HEK293 (cell line): ENCODE results near the gene PCMT1.

Experiments
- CTCF ChIA-PET: fragments of 350-600 bp; formaldehyde crosslinking; extraction: SDS; loops from one replicate; lab custom pipeline; 2021; ENCODE audit warnings: antibody characterized with exemption; lab: Yijun Ruan, JAX
- POLR2A ChIA-PET: fragments of 300-600 bp; formaldehyde crosslinking; extraction: SDS; loops from one replicate; lab custom pipeline; 2020; ENCODE audit warnings: antibody characterized with exemption, inconsistent platforms; lab: Yijun Ruan, JAX
- H3K27ac ChIP-seq: fragments of 200-500 bp; sonication (Bioruptor generic); 2 replicates; pipeline ENCODE4 v1.5.1; 2014; ENCODE audit warnings: low read depth, low read length, control low read depth, inconsistent platforms; ENCODE audit errors: extremely low read depth
- H3K36me3 ChIP-seq, 2 experiments: fragments of 200-500 bp in 1 of 2; sonication (Bioruptor generic) in 1 of 2; 1 replicate in 1 of 2; 2 replicates in 1 of 2; pipeline ENCODE4 v1.5.1; 2014 to 2017; ENCODE audit warnings: inconsistent platforms in 2 of 2, low read length in 2 of 2; ENCODE audit not compliant: control insufficient read depth in 2 of 2, insufficient read depth in 1 of 2
- H3K4me1 ChIP-seq: fragments of 200-500 bp; sonication (Bioruptor generic); 2 replicates; pipeline ENCODE4 v1.5.1; 2014; ENCODE audit warnings: mild to moderate bottlenecking, low read length, inconsistent platforms; ENCODE audit not compliant: control insufficient read depth, insufficient read depth
- H3K4me3 ChIP-seq: 2 replicates; pipeline ENCODE4 v1.5.1; 2011; ENCODE audit warnings: low read depth, mild to moderate bottlenecking, control low read depth, low read length, moderate library complexity
- H3K9me3 ChIP-seq: fragments of 200-500 bp; sonication (Bioruptor generic); 2 replicates; pipeline ENCODE4 v1.5.1; 2014; ENCODE audit warnings: low read depth, low read length, inconsistent platforms; ENCODE audit not compliant: control insufficient read depth, insufficient read depth
- BCL11A ChIP-seq: fragments of 450-650 bp; formaldehyde crosslinking; IDR thresholded peaks from 2 replicates; pipeline ENCODE4 v1.5.1; 2016; ENCODE audit warnings: low read depth, missing biosample characterization, missing genetic modification characterization
- HIC1 ChIP-seq: fragments of 450-650 bp; formaldehyde crosslinking; IDR thresholded peaks from 2 replicates; pipeline ENCODE4 v1.5.1; 2016; ENCODE audit warnings: missing biosample characterization, missing genetic modification characterization
- HOXD13 ChIP-seq: sonication (generic); formaldehyde crosslinking; IDR thresholded peaks from 2 replicates; pipeline ENCODE4 v1.8.0; 2022; ENCODE audit warnings: missing genetic modification reagents, borderline replicate concordance
- KLF8 ChIP-seq: fragments of 450-650 bp; formaldehyde crosslinking; IDR thresholded peaks from 2 replicates; pipeline ENCODE4 v1.5.1; 2016; ENCODE audit warnings: missing biosample characterization, missing genetic modification characterization
- MZF1 ChIP-seq: fragments of 450-650 bp; formaldehyde crosslinking; IDR thresholded peaks from 2 replicates; pipeline ENCODE4 v1.5.1; 2017; ENCODE audit warnings: missing biosample characterization, missing genetic modification characterization, borderline replicate concordance
- ZBTB20 ChIP-seq: fragments of 450-650 bp; formaldehyde crosslinking; IDR thresholded peaks from 2 replicates; pipeline ENCODE4 v1.5.1; 2016; ENCODE audit warnings: missing biosample characterization, missing genetic modification characterization
- ZBTB21 ChIP-seq: fragments of 450-650 bp; formaldehyde crosslinking; IDR thresholded peaks from 2 replicates; pipeline ENCODE4 v1.5.1; 2017; ENCODE audit warnings: missing biosample characterization, missing genetic modification characterization
- ZBTB44 ChIP-seq: fragments of 450-650 bp; IDR thresholded peaks from 2 replicates; pipeline ENCODE4 v1.5.1; 2018; ENCODE audit warnings: missing biosample characterization, mild to moderate bottlenecking, missing genetic modification characterization
- ZBTB6 ChIP-seq: fragments of 450-650 bp; formaldehyde crosslinking; IDR thresholded peaks from 2 replicates; pipeline ENCODE4 v1.5.1; 2017; ENCODE audit warnings: missing biosample characterization, missing genetic modification characterization
- ZFP69B ChIP-seq: fragments of 450-650 bp; formaldehyde crosslinking; IDR thresholded peaks from 2 replicates; pipeline ENCODE4 v1.5.1; 2016; ENCODE audit warnings: missing biosample characterization, missing genetic modification characterization
- ZNF133 ChIP-seq: fragments of 450-650 bp; formaldehyde crosslinking; IDR thresholded peaks from 2 replicates; pipeline ENCODE4 v1.5.1; 2016; ENCODE audit warnings: missing biosample characterization, missing genetic modification characterization
- ZNF184 ChIP-seq: fragments of 450-650 bp; IDR thresholded peaks from 2 replicates; pipeline ENCODE4 v1.5.1; 2018; ENCODE audit warnings: missing biosample characterization, mild to moderate bottlenecking, missing genetic modification characterization
- ZNF221 ChIP-seq: fragments of 450-650 bp; formaldehyde crosslinking; IDR thresholded peaks from 2 replicates; pipeline ENCODE4 v1.5.1; 2017; ENCODE audit warnings: missing biosample characterization, missing genetic modification characterization, borderline replicate concordance
- ZNF292 ChIP-seq: fragments of 450-650 bp; formaldehyde crosslinking; IDR thresholded peaks from 2 replicates; pipeline ENCODE4 v1.5.1; 2016; ENCODE audit warnings: low read depth, missing biosample characterization, missing genetic modification characterization, borderline replicate concordance
- ZNF341 ChIP-seq: fragments of 450-650 bp; formaldehyde crosslinking; IDR thresholded peaks from 2 replicates; pipeline ENCODE4; 2016; ENCODE audit warnings: low read depth, missing biosample characterization, missing genetic modification characterization
- ZNF416 ChIP-seq: fragments of 450-650 bp; formaldehyde crosslinking; IDR thresholded peaks from 2 replicates; pipeline ENCODE4 v1.5.1; 2016; ENCODE audit warnings: missing biosample characterization, missing genetic modification characterization
- ZNF473 ChIP-seq: fragments of 450-650 bp; formaldehyde crosslinking; IDR thresholded peaks from 2 replicates; pipeline ENCODE4 v1.5.1; 2017; ENCODE audit warnings: missing biosample characterization, missing genetic modification characterization
- ZNF571 ChIP-seq: fragments of 450-650 bp; formaldehyde crosslinking; IDR thresholded peaks from 2 replicates; pipeline ENCODE4 v1.5.0; 2017; ENCODE audit warnings: missing biosample characterization, missing genetic modification characterization
- ZNF621 ChIP-seq: fragments of 450-650 bp; formaldehyde crosslinking; IDR thresholded peaks from 2 replicates; pipeline ENCODE4 v1.5.1; 2017; ENCODE audit warnings: missing biosample characterization, missing genetic modification characterization
- ZNF785 ChIP-seq: fragments of 450-650 bp; formaldehyde crosslinking; IDR thresholded peaks from 2 replicates; pipeline ENCODE4 v1.5.1; 2016; ENCODE audit warnings: missing biosample characterization, missing genetic modification characterization
- ZNF837 ChIP-seq: fragments of 450-650 bp; formaldehyde crosslinking; IDR thresholded peaks from 2 replicates; pipeline ENCODE4 v1.5.1; 2016; ENCODE audit warnings: missing biosample characterization, missing genetic modification characterization
- TF ChIP-seq, protein P1 (sequence below): fragments of 450-650 bp; formaldehyde crosslinking; IDR thresholded peaks from 2 replicates; pipeline ENCODE4 v1.5.1; 2016; ENCODE audit warnings: missing biosample characterization, missing genetic modification characterization
- TF ChIP-seq, protein P2 (sequence below): fragments of 450-650 bp; formaldehyde crosslinking; IDR thresholded peaks from 2 replicates; pipeline ENCODE4 v1.5.1; 2016; ENCODE audit warnings: missing biosample characterization, missing genetic modification characterization
- TF ChIP-seq, protein P3 (sequence below): fragments of 450-650 bp; formaldehyde crosslinking; IDR thresholded peaks from 2 replicates; pipeline ENCODE4 v1.5.1; 2016; ENCODE audit warnings: missing biosample characterization, missing genetic modification characterization

Gene PCMT1

DNA sequence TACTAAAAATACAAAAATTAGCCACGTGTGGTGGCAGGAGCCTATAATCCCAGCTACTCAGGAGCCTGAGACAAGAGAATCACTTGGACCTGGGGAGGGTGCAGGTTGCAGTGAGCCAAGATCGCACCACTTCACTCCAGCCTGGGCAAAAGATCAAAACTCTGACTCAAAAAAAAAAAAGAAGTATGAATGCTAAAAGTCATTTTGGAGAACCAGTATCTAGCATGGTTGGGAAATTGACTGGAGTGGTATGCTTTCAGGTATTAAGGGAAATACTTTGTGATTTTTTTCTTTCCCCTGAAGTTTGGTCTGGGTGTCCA is 30.1 kb downstream of the PCMT1 start (continued):
- TF ChIP-seq, protein P1, sequence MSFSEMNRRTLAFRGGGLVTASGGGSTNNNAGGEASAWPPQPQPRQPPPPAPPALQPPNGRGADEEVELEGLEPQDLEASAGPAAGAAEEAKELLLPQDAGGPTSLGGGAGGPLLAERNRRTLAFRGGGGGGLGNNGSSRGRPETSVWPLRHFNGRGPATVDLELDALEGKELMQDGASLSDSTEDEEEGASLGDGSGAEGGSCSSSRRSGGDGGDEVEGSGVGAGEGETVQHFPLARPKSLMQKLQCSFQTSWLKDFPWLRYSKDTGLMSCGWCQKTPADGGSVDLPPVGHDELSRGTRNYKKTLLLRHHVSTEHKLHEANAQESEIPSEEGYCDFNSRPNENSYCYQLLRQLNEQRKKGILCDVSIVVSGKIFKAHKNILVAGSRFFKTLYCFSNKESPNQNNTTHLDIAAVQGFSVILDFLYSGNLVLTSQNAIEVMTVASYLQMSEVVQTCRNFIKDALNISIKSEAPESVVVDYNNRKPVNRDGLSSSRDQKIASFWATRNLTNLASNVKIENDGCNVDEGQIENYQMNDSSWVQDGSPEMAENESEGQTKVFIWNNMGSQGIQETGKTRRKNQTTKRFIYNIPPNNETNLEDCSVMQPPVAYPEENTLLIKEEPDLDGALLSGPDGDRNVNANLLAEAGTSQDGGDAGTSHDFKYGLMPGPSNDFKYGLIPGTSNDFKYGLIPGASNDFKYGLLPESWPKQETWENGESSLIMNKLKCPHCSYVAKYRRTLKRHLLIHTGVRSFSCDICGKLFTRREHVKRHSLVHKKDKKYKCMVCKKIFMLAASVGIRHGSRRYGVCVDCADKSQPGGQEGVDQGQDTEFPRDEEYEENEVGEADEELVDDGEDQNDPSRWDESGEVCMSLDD, result no peak
- TF ChIP-seq ZBTB20, result no peak
- TF ChIP-seq, all 188 proteins: peak for 0

GRCh38 chr6:149781715-149782114 is 32.2 kb downstream of the PCMT1 start:
- ChIA-PET CTCF (no interaction called here), POLR2A (no interaction called here)
- Histone ChIP-seq H3K9me3 (no peaks in the 10 kb centered on the region), H3K4me3 (no peak overlapping the region), H3K4me1 (no peaks in the 10 kb centered on the region), H3K27ac (no peak overlapping the region)
- TF ChIP-seq ZNF416, result no peak
- no peak for TF ChIP-seq ZNF341 (tag by site-specific recombination)
- no peak for TF ChIP-seq ZNF473 (tag by site-specific recombination)
- no peak for TF ChIP-seq ZFP69B (tag by site-specific recombination)
- no peak for TF ChIP-seq ZNF221
- no peak for TF ChIP-seq HOXD13 (CRISPR knock-in tag)
- TF ChIP-seq MZF1 (tag by site-specific recombination), result no peak
- TF ChIP-seq ZNF133 (tag by site-specific recombination), result no peak
- no peak for TF ChIP-seq ZBTB6 (tag by site-specific recombination)
- TF ChIP-seq, protein P2, sequence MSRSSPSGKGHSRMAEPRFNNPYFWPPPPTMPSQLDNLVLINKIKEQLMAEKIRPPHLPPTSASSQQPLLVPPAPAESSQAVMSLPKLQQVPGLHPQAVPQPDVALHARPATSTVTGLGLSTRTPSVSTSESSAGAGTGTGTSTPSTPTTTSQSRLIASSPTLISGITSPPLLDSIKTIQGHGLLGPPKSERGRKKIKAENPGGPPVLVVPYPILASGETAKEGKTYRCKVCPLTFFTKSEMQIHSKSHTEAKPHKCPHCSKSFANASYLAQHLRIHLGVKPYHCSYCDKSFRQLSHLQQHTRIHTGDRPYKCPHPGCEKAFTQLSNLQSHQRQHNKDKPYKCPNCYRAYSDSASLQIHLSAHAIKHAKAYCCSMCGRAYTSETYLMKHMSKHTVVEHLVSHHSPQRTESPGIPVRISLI (tag by site-specific recombination), result no peak
- TF ChIP-seq HIC1 (tag by site-specific recombination), result no peak
- TF ChIP-seq KLF8 (tag by site-specific recombination), result no peak
- no peak for TF ChIP-seq ZNF785
- no peak for TF ChIP-seq ZNF292 (tag by site-specific recombination)
- TF ChIP-seq, all 188 proteins: peak for 0
- H3K36me3 ChIP-seq, result peaks cover 35 to 61% of the 10 kb centered on the region in 2 experiments

GRCh38 chr6:149782337-149782736 is 32.8 kb downstream of the PCMT1 start:
- Histone ChIP-seq H3K4me1 (no peaks in the 10 kb centered on the region), H3K4me3 (no peak overlapping the region), H3K36me3 (peaks cover 32 to 55% of the 10 kb centered on the region in 2 experiments), H3K9me3 (no peaks in the 10 kb centered on the region), H3K27ac (no peak overlapping the region)
- POLR2A ChIA-PET, result no interaction called here
- CTCF ChIA-PET, result no interaction called here
- no peak for TF ChIP-seq ZNF184 (tag by site-specific recombination)
- no peak for TF ChIP-seq ZNF621
- no peak for TF ChIP-seq ZNF837 (tag by site-specific recombination)
- TF ChIP-seq ZNF571, result no peak
- TF ChIP-seq BCL11A (tag by site-specific recombination), result no peak
- TF ChIP-seq ZBTB21 (tag by site-specific recombination), result no peak
- TF ChIP-seq, protein P3, sequence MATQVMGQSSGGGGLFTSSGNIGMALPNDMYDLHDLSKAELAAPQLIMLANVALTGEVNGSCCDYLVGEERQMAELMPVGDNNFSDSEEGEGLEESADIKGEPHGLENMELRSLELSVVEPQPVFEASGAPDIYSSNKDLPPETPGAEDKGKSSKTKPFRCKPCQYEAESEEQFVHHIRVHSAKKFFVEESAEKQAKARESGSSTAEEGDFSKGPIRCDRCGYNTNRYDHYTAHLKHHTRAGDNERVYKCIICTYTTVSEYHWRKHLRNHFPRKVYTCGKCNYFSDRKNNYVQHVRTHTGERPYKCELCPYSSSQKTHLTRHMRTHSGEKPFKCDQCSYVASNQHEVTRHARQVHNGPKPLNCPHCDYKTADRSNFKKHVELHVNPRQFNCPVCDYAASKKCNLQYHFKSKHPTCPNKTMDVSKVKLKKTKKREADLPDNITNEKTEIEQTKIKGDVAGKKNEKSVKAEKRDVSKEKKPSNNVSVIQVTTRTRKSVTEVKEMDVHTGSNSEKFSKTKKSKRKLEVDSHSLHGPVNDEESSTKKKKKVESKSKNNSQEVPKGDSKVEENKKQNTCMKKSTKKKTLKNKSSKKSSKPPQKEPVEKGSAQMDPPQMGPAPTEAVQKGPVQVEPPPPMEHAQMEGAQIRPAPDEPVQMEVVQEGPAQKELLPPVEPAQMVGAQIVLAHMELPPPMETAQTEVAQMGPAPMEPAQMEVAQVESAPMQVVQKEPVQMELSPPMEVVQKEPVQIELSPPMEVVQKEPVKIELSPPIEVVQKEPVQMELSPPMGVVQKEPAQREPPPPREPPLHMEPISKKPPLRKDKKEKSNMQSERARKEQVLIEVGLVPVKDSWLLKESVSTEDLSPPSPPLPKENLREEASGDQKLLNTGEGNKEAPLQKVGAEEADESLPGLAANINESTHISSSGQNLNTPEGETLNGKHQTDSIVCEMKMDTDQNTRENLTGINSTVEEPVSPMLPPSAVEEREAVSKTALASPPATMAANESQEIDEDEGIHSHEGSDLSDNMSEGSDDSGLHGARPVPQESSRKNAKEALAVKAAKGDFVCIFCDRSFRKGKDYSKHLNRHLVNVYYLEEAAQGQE (tag by site-specific recombination), result no peak
- TF ChIP-seq ZBTB44 (tag by site-specific recombination), result no peak
